ENCODE measurements around the gene TSPAN18.

GRCh38 chr11:44923806-44924205 is 197.0 kb downstream of the TSPAN18 start:
- TF ChIP-seq CTCF (conservative IDR thresholded peaks at IDR 0.05; ENCODE audit: low read depth, low read length) (no peak), EZH2phosphoT487 (IDR thresholded peaks at IDR 0.05; ENCODE audit: borderline replicate concordance, low read length) (no peak)
